ENCODE results near the gene SLC16A12.
"Not testable (repeated sequence)": the region's sequence is repeated elsewhere in the genome, so short reads cannot be mapped to it uniquely, and the experiment has no call there.

The SLC16A12 gene

DNA sequence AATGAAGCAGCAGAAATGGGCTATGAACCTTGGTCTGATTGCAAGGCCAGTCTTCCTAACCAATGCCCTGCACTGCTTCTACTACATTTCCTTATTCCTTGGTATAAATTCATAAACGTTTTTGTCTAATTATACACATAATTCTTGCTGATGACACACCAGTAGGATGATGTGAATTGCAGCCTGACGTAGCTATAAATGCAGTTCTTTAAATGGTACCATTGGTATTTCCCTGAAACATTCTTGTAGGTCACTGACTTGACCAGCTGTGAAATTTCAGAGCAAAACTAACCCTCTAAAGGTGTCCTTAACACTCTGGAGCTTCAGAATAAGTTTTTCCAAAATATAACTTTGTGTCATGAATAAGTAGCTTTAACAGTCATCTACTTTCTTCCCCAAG lies 70.2 kb downstream of the SLC16A12 start:
- Histone ChIP-seq H3K4me3 (ENCODE audit: low read depth in 1 of 5, low read length in 5 of 5) (no peak overlapping the region), H3K9me3 (ENCODE audit: control insufficient read depth in 5 of 5, low read length in 5 of 5) (no peaks in the 10 kb centered on the region), H3K4me1 (ENCODE audit: control insufficient read depth in 5 of 5, insufficient read depth in 5 of 5, low read length in 5 of 5) (peaks cover 0 to 5% (median 0%) of the 10 kb centered on the region in 5 donors), H3K27ac (ENCODE audit: low read depth, low read length) (no peak overlapping the region), H3K27me3 (ENCODE audit: control insufficient read depth in 5 of 5, insufficient read depth in 4 of 5, low read length in 5 of 5) (no peaks in the 10 kb centered on the region), H3K36me3 (ENCODE audit: control insufficient read depth in 5 of 5, insufficient read depth in 5 of 5, low read length in 5 of 5) (no peaks in the 10 kb centered on the region), H3K9ac (ENCODE audit: low read length in 5 of 5) (no peak overlapping the region)

DNA sequence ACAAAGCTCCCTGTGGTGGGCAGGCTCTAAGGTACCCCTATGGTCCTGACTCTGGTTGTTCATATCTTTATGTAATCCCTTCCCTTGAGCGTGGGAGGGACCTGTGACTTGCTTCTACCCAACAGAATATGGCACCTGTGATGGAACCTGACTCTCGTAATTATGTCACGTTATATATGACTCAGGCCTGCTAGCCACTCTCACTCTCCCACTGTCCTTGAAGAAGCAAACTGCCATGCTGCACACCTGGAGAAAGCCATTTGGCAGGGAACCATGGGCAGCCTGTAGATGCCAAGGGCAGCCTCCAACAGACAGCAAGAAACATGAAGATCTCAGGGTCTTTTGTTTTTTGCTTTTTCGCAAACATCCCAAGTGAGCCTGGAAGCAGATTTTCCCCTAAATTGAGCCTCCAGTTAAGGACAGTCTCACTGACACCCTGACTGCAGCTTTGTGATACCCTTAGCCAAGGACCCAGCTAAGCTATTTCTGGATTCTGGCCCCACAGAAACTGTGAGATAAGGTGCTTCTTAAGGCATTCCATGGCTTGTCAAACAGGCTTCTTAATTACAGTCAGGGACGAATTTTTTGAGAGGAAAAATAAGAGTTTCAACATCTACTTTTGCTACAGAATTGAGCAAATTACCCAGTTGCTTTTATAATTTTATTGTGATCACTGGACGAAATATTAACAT lies 71.4 kb downstream of the SLC16A12 start:
- Histone ChIP-seq H3K9me3 (ENCODE audit: control insufficient read depth in 5 of 5, low read length in 5 of 5) (no peaks in the 10 kb centered on the region), H3K4me1 (ENCODE audit: control insufficient read depth in 5 of 5, insufficient read depth in 5 of 5, low read length in 5 of 5) (no peaks in the 10 kb centered on the region), H3K9ac (ENCODE audit: low read length in 5 of 5) (no peak overlapping the region), H3K4me3 (ENCODE audit: low read depth in 1 of 5, low read length in 5 of 5) (no peak overlapping the region), H3K27ac (ENCODE audit: low read depth, low read length) (no peak overlapping the region), H3K36me3 (ENCODE audit: control insufficient read depth in 5 of 5, insufficient read depth in 5 of 5, low read length in 5 of 5) (no peaks in the 10 kb centered on the region), H3K27me3 (ENCODE audit: control insufficient read depth in 5 of 5, insufficient read depth in 4 of 5, low read length in 5 of 5) (no peaks in the 10 kb centered on the region)

DNA sequence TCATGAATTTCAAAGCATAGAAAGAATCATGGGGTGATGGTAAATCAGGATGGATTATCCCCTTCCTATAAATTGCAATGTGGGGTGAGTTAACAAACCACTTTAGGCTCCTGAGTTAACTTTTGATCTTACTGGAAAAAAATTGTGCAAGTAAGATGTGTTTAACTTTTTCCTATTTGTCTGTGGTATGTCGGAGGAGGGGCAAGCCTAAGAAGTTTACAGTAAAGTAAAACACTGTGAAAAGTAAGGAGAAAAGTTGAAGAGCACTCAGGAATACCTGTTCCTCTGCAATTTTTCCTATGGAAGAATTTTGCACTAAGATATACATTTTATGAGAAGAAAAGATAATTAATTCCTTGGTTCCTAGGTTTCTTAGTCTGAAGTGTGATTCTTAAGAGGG lies 76.6 kb downstream of the SLC16A12 start:
- Histone ChIP-seq H3K9ac (ENCODE audit: low read length in 5 of 5) (no peak overlapping the region), H3K27me3 (ENCODE audit: control insufficient read depth in 5 of 5, insufficient read depth in 4 of 5, low read length in 5 of 5) (no peaks in the 10 kb centered on the region), H3K27ac (ENCODE audit: low read depth, low read length) (no peak overlapping the region), H3K36me3 (ENCODE audit: control insufficient read depth in 5 of 5, insufficient read depth in 5 of 5, low read length in 5 of 5) (no peaks in the 10 kb centered on the region), H3K9me3 (ENCODE audit: control insufficient read depth in 5 of 5, low read length in 5 of 5) (no peaks in the 10 kb centered on the region), H3K4me1 (ENCODE audit: control insufficient read depth in 5 of 5, insufficient read depth in 5 of 5, low read length in 5 of 5) (peaks cover 0 to 9% (median 0%) of the 10 kb centered on the region in 5 donors), H3K4me3 (ENCODE audit: low read depth in 1 of 5, low read length in 5 of 5) (no peak overlapping the region)

DNA sequence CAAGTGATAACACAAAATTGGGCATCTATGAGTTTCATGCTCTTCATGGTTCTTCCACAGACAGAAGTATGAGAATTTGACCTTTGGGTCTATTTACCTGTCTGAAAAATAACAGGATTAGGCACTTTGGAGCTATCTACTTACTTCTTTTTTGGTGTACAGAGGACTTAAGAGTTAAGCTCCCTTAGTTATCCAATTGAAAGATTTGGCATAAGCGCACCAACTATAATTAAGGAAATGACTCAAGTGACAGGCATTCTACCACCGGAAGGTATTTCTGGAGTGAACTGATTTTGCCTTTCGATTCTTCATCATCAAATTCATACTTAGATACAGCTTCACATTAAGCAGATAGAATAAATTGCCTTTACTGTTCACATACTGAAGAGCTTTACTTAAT lies 77.1 kb downstream of the SLC16A12 start:
- H3K36me3 ChIP-seq (ENCODE audit: control insufficient read depth in 5 of 5, insufficient read depth in 5 of 5, low read length in 5 of 5): no peaks in the 10 kb centered on the region
- no peaks in the 10 kb centered on the region for H3K9me3 ChIP-seq (ENCODE audit: control insufficient read depth in 5 of 5, low read length in 5 of 5)
- H3K27me3 ChIP-seq (ENCODE audit: control insufficient read depth in 5 of 5, insufficient read depth in 4 of 5, low read length in 5 of 5): no peaks in the 10 kb centered on the region
- H3K27ac ChIP-seq (ENCODE audit: low read depth, low read length): no peak overlapping the region
- H3K4me1 ChIP-seq (ENCODE audit: control insufficient read depth in 5 of 5, insufficient read depth in 5 of 5, low read length in 5 of 5): peaks cover 0 to 9% (median 0%) of the 10 kb centered on the region in 5 donors
- no peak overlapping the region for H3K9ac ChIP-seq (ENCODE audit: low read length in 5 of 5)
- no peak overlapping the region for H3K4me3 ChIP-seq (ENCODE audit: low read depth in 1 of 5, low read length in 5 of 5)

DNA sequence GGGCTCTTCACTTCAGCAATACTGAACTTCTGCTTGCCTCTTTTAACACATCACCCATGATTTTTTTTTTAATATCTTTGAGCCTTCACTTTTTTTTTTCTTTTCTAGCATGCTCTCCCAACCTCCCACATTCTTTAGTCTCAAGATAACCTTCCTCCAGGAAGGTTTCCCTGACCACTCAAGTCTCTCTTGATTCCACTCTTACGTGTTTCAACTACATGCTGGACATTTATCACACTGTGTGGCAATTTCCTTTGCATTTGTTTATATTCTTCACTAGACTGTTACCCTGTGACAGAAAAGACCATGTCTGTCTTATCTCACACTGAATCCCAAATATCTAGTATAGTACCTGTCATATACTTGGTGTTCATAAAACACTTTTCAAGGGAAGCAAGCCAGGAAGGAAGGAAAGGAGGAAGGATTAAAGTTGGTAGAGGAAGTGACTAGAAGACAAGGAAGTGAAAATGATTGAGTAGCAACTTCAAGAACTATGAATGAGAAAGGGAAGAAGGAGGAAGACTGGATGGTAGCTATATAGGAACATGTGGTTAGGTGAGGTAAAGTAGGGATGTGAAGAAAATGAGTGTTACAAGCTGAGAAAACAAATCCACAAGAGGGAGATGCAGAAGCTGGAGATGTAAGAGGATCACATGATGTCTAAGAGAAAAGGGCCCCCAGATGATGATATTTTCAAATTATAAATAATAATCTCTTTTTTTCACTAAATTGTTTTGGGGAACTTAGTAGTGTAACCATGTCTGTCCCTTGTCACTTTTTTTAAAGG lies 80.6 kb downstream of the SLC16A12 start:
- H3K27me3 ChIP-seq (ENCODE audit: control insufficient read depth in 5 of 5, insufficient read depth in 4 of 5, low read length in 5 of 5): no peaks in the 10 kb centered on the region
- no peak overlapping the region for H3K4me3 ChIP-seq (ENCODE audit: low read depth in 1 of 5, low read length in 5 of 5)
- H3K9me3 ChIP-seq (ENCODE audit: control insufficient read depth in 5 of 5, low read length in 5 of 5): no peaks in the 10 kb centered on the region
- no peaks in the 10 kb centered on the region for H3K36me3 ChIP-seq (ENCODE audit: control insufficient read depth in 5 of 5, insufficient read depth in 5 of 5, low read length in 5 of 5)
- no peak overlapping the region for H3K9ac ChIP-seq (ENCODE audit: low read length in 5 of 5)
- peaks cover 0 to 9% (median 0%) of the 10 kb centered on the region in 5 donors for H3K4me1 ChIP-seq (ENCODE audit: control insufficient read depth in 5 of 5, insufficient read depth in 5 of 5, low read length in 5 of 5)
- no peak overlapping the region for H3K27ac ChIP-seq (ENCODE audit: low read depth, low read length)

DNA sequence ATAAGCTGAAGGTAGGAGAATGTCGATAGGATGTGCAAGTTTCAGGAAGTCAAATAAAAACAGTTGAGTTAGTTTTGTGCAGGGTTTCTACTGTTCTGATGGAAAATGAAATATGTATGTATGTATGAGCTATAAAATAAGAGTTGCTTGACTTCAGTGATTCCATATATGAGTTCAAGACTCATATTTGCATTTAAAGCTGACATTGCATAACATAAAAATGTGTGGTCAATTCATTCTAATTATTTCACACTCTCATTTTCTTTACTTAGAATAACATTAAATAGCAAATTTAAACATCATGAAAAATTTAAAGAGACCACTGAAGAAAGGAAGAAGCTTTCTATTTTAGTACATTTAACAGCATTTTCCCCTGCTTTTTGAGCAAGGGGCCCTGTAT lies 83.2 kb downstream of the SLC16A12 start:
- H3K4me3 ChIP-seq (ENCODE audit: low read depth in 1 of 5, low read length in 5 of 5): no peak overlapping the region
- no peaks in the 10 kb centered on the region for H3K36me3 ChIP-seq (ENCODE audit: control insufficient read depth in 5 of 5, insufficient read depth in 5 of 5, low read length in 5 of 5)
- H3K9me3 ChIP-seq (ENCODE audit: control insufficient read depth in 5 of 5, low read length in 5 of 5): no peaks in the 10 kb centered on the region
- H3K27me3 ChIP-seq (ENCODE audit: control insufficient read depth in 5 of 5, insufficient read depth in 4 of 5, low read length in 5 of 5): no peaks in the 10 kb centered on the region
- no peak overlapping the region for H3K9ac ChIP-seq (ENCODE audit: low read length in 5 of 5)
- no peak overlapping the region for H3K27ac ChIP-seq (ENCODE audit: low read depth, low read length)
- H3K4me1 ChIP-seq (ENCODE audit: control insufficient read depth in 5 of 5, insufficient read depth in 5 of 5, low read length in 5 of 5): no peaks in the 10 kb centered on the region

DNA sequence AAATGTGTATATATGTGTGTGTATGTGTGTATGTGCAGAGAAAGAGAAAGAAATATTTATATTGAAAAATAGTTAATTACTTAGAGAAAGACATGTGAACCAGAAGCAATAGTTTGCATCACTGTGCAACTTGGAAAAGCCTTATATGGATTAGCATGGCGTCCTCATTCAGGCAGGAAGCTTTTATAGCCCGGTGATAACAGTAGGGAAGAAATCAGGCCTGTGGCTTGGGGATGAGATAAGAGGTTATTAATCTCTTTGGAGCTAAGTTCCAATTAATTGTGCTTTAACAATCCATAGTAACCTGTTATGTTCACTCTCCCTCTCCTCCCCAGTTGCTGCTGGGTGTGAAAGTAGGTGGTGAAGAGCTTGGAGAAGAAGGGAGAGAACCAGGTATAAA lies 84.5 kb downstream of the SLC16A12 start:
- Histone ChIP-seq H3K27me3 (ENCODE audit: control insufficient read depth in 5 of 5, insufficient read depth in 4 of 5, low read length in 5 of 5) (no peaks in the 10 kb centered on the region), H3K9ac (ENCODE audit: low read length in 5 of 5) (no peak overlapping the region), H3K9me3 (ENCODE audit: control insufficient read depth in 5 of 5, low read length in 5 of 5) (no peaks in the 10 kb centered on the region), H3K4me3 (ENCODE audit: low read depth in 1 of 5, low read length in 5 of 5) (no peak overlapping the region), H3K27ac (ENCODE audit: low read depth, low read length) (no peak overlapping the region), H3K4me1 (ENCODE audit: control insufficient read depth in 5 of 5, insufficient read depth in 5 of 5, low read length in 5 of 5) (no peaks in the 10 kb centered on the region), H3K36me3 (ENCODE audit: control insufficient read depth in 5 of 5, insufficient read depth in 5 of 5, low read length in 5 of 5) (no peaks in the 10 kb centered on the region)

DNA sequence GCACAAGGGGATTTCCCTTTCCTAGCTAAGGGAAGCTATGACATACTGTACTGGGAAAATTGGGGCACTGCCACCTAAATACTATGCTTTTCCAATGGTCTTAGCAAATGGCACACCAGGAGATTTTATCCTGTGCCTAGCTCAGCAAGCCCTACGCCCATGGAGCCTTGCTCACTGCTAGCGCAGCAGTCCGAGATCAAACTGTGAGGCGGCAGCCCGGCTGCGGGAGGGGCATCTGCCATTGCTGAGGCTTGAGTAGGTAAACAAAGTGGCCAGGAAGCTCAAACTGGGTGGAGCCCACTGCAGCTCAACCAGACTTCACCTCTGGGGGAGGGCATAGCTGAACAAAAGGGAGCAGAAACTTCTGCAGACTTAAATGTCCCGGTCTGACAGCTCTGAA lies 90.6 kb downstream of the SLC16A12 start:
- not testable (repeated sequence) for H3K9ac ChIP-seq (ENCODE audit: low read length in 5 of 5); H3K36me3 ChIP-seq (ENCODE audit: control insufficient read depth in 5 of 5, insufficient read depth in 5 of 5, low read length in 5 of 5); H3K9me3 ChIP-seq (ENCODE audit: control insufficient read depth in 5 of 5, low read length in 5 of 5); H3K27ac ChIP-seq (ENCODE audit: low read depth, low read length); H3K27me3 ChIP-seq (ENCODE audit: control insufficient read depth in 5 of 5, insufficient read depth in 4 of 5, low read length in 5 of 5); H3K4me1 ChIP-seq (ENCODE audit: control insufficient read depth in 5 of 5, insufficient read depth in 5 of 5, low read length in 5 of 5); H3K4me3 ChIP-seq (ENCODE audit: low read depth in 1 of 5, low read length in 5 of 5)

DNA sequence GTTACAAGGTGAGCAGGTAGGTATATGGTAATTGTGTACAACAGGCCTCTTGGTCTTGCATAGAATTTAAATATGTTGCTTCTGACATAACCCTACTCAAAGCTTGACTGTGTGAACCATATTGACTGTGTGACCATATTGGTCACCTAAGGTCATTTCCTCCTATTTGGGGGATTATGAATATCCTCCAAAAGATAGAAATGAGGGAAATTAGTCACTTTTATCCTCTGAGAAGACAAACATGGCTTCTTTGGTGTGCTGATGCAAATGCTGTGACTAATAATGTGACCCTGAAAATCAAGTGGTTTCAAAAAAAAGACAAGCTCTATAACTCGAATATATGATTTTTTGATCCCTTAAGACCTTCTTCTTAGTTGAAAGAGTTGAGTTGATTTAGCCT lies 93.1 kb downstream of the SLC16A12 start:
- Histone ChIP-seq H3K4me3 (ENCODE audit: low read depth in 1 of 5, low read length in 5 of 5) (no peak overlapping the region), H3K9ac (ENCODE audit: low read length in 5 of 5) (no peak overlapping the region), H3K36me3 (ENCODE audit: control insufficient read depth in 5 of 5, insufficient read depth in 5 of 5, low read length in 5 of 5) (no peaks in the 10 kb centered on the region), H3K27ac (ENCODE audit: low read depth, low read length) (no peak overlapping the region), H3K4me1 (ENCODE audit: control insufficient read depth in 5 of 5, insufficient read depth in 5 of 5, low read length in 5 of 5) (peaks cover 0 to 4% (median 0%) of the 10 kb centered on the region in 5 donors), H3K27me3 (ENCODE audit: control insufficient read depth in 5 of 5, insufficient read depth in 4 of 5, low read length in 5 of 5) (no peaks in the 10 kb centered on the region), H3K9me3 (ENCODE audit: control insufficient read depth in 5 of 5, low read length in 5 of 5) (no peaks in the 10 kb centered on the region)

DNA sequence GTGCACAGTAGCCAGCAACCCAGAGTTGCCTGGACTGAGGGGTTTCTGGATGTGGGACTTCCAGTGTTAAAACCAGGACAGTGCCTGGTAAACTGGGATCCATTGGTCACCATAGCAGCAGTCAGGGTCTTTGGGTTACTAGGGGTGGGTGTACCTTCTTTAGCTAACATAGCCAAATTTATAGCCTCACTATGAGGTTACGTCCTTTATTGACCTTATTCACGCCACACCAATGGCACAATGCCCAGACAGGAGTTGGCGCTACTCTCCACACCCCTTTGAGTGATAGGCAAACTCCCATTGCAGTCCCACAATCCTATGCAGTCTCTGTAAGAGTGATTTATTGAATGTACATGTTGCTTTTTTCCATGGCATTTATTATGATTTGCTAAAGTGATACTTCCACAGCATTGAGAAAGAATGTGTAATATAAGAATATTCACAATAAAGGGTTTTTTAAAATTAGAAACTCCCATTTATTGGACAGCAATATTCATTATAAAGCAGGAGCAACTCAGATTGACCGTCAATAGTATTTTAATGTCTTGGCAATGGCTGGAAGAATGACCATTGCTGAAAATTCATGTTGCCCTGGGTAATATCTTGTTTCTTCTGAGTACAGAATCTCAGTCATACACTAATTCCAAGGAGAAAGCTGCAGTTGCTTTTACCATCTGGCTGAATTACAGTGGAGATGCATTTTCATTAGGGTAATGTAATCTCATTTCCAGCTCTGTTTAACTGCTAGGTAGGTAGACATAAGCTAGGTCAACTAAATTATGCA lies 95.0 kb downstream of the SLC16A12 start:
- no peaks in the 10 kb centered on the region for H3K36me3 ChIP-seq (ENCODE audit: control insufficient read depth in 5 of 5, insufficient read depth in 5 of 5, low read length in 5 of 5)
- no peak overlapping the region for H3K27ac ChIP-seq (ENCODE audit: low read depth, low read length)
- H3K4me1 ChIP-seq (ENCODE audit: control insufficient read depth in 5 of 5, insufficient read depth in 5 of 5, low read length in 5 of 5): peaks cover 0 to 4% (median 0%) of the 10 kb centered on the region in 5 donors
- H3K9me3 ChIP-seq (ENCODE audit: control insufficient read depth in 5 of 5, low read length in 5 of 5): no peaks in the 10 kb centered on the region
- no peak overlapping the region for H3K4me3 ChIP-seq (ENCODE audit: low read depth in 1 of 5, low read length in 5 of 5)
- no peaks in the 10 kb centered on the region for H3K27me3 ChIP-seq (ENCODE audit: control insufficient read depth in 5 of 5, insufficient read depth in 4 of 5, low read length in 5 of 5)
- H3K9ac ChIP-seq (ENCODE audit: low read length in 5 of 5): no peak overlapping the region
